Upper lobe of left lung (tissue), 4 donors: ENCODE results near the gene ALLC.

Experiments used
- EP300 ChIP-seq, 4 donors: sonication (generic); formaldehyde crosslinking; IDR thresholded peaks; one replicate each; pipeline ENCODE4 v1.5.1; 2017; ENCODE audit warnings: antibody characterized with exemption in 4 of 4, control low read depth in 2 of 4
- POLR2A ChIP-seq, 4 donors: fragments of 450-650 bp; IDR thresholded peaks; one replicate each; pipeline ENCODE4 v1.5.1; 2016 to 2017; ENCODE audit warnings: antibody characterized with exemption in 4 of 4, mild to moderate bottlenecking in 2 of 4
- POLR2AphosphoS5 ChIP-seq, 2 donors: sonication (generic); formaldehyde crosslinking; IDR thresholded peaks; one replicate each; pipeline ENCODE4 v1.5.1; 2017; ENCODE audit warnings: antibody characterized with exemption in 2 of 2
- TF ChIP-seq, protein P1 (sequence below), 6 experiments: fragments of 450-650 bp in 4 of 6; fragments of 200-600 bp in 2 of 6; sonication (generic) in 2 of 6; IDR thresholded peaks; one replicate each; pipeline ENCODE4 v1.5.1; 2016 to 2019; ENCODE audit warnings: antibody characterized with exemption in 6 of 6

DNA sequence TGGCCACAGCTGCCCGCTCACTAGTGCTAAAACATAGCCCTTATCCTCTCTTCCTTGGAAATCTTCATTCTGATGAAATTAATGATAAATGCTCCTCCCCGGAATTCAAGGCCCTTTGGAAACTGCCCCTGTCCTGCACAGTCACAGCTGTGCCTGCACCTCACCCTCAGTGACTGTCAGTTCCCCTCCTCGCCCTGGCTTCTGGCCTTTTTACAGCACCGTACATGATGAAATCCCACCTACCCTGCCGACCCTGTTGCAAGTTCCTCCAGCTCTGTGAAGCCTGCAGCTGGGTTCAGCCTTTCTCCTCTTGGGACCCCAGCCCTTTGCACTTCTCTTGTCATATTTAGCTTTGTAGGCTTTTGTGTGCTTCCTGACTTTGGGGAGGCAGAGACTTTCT is 93.8 kb downstream of the ALLC start:
- TF ChIP-seq POLR2AphosphoS5 (IDR thresholded peaks at IDR 0.05) (no peak), POLR2A (IDR thresholded peaks at IDR 0.05) (no peak), EP300 (IDR thresholded peaks at IDR 0.05) (no peak)
- TF ChIP-seq, protein P1, sequence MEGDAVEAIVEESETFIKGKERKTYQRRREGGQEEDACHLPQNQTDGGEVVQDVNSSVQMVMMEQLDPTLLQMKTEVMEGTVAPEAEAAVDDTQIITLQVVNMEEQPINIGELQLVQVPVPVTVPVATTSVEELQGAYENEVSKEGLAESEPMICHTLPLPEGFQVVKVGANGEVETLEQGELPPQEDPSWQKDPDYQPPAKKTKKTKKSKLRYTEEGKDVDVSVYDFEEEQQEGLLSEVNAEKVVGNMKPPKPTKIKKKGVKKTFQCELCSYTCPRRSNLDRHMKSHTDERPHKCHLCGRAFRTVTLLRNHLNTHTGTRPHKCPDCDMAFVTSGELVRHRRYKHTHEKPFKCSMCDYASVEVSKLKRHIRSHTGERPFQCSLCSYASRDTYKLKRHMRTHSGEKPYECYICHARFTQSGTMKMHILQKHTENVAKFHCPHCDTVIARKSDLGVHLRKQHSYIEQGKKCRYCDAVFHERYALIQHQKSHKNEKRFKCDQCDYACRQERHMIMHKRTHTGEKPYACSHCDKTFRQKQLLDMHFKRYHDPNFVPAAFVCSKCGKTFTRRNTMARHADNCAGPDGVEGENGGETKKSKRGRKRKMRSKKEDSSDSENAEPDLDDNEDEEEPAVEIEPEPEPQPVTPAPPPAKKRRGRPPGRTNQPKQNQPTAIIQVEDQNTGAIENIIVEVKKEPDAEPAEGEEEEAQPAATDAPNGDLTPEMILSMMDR (IDR thresholded peaks at IDR 0.05): no peak
